Measurements from ENCODE around the gene DARS2.

DNA sequence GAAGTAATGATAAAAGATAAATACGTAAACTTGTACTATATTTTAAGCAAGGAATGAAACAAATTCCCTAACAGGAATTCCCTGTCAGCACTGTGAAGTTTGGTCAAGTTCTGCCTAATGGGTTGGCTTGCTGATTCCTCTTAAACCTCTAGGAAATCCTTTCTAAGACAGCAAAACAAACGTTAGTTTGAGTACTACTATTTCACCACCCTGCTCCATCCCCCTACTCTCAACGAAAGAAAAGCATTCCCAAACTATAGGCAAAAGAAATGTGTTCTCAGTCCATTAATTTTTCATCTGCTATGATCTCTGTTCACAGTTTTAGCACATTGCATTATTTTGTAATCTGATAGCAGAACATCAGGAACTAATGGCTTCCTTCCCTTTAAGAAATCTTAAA lies 76.5 kb downstream of the DARS2 start:
- TF ChIP-seq POLR2A (IDR thresholded peaks at IDR 0.05) = no peak
- TF ChIP-seq, protein P1, sequence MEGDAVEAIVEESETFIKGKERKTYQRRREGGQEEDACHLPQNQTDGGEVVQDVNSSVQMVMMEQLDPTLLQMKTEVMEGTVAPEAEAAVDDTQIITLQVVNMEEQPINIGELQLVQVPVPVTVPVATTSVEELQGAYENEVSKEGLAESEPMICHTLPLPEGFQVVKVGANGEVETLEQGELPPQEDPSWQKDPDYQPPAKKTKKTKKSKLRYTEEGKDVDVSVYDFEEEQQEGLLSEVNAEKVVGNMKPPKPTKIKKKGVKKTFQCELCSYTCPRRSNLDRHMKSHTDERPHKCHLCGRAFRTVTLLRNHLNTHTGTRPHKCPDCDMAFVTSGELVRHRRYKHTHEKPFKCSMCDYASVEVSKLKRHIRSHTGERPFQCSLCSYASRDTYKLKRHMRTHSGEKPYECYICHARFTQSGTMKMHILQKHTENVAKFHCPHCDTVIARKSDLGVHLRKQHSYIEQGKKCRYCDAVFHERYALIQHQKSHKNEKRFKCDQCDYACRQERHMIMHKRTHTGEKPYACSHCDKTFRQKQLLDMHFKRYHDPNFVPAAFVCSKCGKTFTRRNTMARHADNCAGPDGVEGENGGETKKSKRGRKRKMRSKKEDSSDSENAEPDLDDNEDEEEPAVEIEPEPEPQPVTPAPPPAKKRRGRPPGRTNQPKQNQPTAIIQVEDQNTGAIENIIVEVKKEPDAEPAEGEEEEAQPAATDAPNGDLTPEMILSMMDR (IDR thresholded peaks at IDR 0.05) = no peak
- TF ChIP-seq EP300 (IDR thresholded peaks at IDR 0.05) = no peak
- no peak for TF ChIP-seq POLR2AphosphoS5 (IDR thresholded peaks at IDR 0.05)
